ENCODE measurements around the gene COQ8B.
"Not testable (repeated sequence)": the region's sequence is repeated elsewhere in the genome, so short reads cannot be mapped to it uniquely, and the experiment has no call there.

The COQ8B gene

DNA sequence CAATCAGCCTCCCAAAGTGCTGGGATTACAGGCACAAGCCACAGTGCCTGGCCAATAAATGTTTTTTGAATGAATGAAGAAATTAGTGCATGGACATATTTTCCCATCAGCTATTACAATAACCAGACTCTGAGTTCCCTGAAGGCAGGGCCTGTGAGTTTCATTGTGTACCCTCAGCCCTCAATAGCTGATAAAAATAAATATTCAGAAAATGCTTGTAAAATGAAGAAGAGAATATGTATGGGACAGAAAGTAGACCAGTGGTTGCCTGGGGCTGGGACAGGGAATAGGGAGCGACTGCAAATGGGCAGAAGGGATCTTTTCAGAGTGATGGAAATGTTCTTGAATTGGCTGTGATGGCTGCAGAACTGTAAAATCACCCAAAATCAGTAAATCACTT, 55.1 kb downstream of the COQ8B start:
- H3K4me3 ChIP-seq (ENCODE audit: low read depth, low read length) = no peak overlapping the region
- no peak for TF ChIP-seq CTCF (IDR thresholded peaks at IDR 0.05; ENCODE audit: insufficient read depth, low read depth, low read length, missing control alignments)
- no peak for DNase-seq (ENCODE audit: low read depth)

DNA sequence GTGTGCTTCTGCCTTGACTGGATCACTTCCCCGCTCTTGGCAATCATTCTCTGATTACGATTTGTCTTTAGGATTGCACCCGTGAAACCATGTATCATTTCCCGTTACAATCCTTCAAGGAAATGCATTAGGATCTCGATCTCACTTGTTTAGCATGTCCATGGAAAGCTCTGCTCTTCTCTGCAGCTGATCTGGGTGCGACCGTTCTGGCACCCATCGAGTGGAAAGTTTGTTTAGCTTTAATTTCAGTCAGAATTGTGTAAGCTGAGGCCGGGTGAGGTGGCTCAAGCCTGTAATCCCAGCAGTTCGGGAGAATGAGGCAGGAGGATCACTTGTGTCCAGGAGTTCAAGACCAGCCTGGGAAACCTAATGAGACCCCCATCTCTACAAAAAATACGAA, 57.1 kb downstream of the COQ8B start:
- DNase-seq (ENCODE audit: low read depth) = no peak
- no peak for TF ChIP-seq CTCF (IDR thresholded peaks at IDR 0.05; ENCODE audit: insufficient read depth, low read depth, low read length, missing control alignments)
- no peak overlapping the region for H3K4me3 ChIP-seq (ENCODE audit: low read depth, low read length)

DNA sequence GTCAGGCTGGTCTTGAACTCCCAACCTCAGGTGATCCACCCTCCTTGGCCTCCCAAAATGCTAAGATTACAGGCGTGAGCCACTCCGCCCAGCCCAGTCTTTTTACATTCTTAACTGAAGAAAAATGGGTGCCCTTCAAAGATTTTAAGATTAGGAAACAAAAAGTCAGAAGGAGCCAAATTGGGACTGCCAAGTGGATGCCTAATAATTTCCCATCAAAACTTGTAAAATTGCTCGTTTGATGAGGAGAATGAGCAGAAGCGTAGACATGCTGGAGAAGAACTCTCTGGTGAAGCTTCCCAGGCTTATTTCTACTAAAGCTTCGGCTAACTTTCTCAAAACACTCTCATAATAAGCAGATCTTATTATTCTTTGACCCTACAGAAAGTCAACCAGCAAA, 57.6 kb downstream of the COQ8B start:
- TF ChIP-seq CTCF (IDR thresholded peaks at IDR 0.05; ENCODE audit: insufficient read depth, low read depth, low read length, missing control alignments) = no peak
- H3K4me3 ChIP-seq (ENCODE audit: low read depth, low read length) = no peak overlapping the region
- DNase-seq (ENCODE audit: low read depth) = no peak

GRCh38 chr19:40658031-40658430, 58.7 kb downstream of the COQ8B start:
- DNase-seq (ENCODE audit: low read depth) = no peak
- no peak overlapping the region for H3K4me3 ChIP-seq (ENCODE audit: low read depth, low read length)
- no peak for TF ChIP-seq CTCF (IDR thresholded peaks at IDR 0.05; ENCODE audit: insufficient read depth, low read depth, low read length, missing control alignments)

GRCh38 chr19:40655684-40656083, 61.0 kb downstream of the COQ8B start:
- DNase-seq (ENCODE audit: low read depth); H3K4me3 ChIP-seq (ENCODE audit: low read depth, low read length): not testable (repeated sequence)

DNA sequence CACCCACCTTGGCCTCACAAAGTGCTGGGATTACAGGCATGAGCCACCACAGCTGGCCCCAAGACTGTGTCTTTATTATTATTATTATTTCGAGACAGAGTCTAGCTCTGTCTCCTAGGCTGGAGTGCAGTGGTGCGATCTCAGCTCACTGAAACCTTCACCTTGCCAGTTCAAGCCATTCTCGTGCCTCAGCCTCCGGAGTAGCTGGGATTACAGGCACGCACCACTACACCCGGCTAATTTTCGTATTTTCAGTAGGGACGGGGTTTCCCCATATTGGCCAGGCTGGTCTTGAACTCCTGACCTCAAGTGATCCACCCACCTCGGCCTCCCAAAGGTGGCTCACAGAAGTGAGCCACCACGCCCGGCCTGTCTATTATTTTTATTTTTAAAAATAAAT, 64.4 kb downstream of the COQ8B start:
- peak; percentile 84 for DNase-seq (ENCODE audit: low read depth)
- H3K4me3 ChIP-seq (ENCODE audit: low read depth, low read length) = not testable (repeated sequence)

- TF ChIP-seq CTCF (IDR thresholded peaks at IDR 0.05; ENCODE audit: insufficient read depth, low read depth, low read length, missing control alignments) = no peak
- H3K4me3 ChIP-seq (ENCODE audit: low read depth, low read length) = no peak overlapping the region
- no peak for DNase-seq (ENCODE audit: low read depth)
Measured at GRCh38 chr19:40650749-40651305, 65.9 kb downstream of the COQ8B start.

DNA sequence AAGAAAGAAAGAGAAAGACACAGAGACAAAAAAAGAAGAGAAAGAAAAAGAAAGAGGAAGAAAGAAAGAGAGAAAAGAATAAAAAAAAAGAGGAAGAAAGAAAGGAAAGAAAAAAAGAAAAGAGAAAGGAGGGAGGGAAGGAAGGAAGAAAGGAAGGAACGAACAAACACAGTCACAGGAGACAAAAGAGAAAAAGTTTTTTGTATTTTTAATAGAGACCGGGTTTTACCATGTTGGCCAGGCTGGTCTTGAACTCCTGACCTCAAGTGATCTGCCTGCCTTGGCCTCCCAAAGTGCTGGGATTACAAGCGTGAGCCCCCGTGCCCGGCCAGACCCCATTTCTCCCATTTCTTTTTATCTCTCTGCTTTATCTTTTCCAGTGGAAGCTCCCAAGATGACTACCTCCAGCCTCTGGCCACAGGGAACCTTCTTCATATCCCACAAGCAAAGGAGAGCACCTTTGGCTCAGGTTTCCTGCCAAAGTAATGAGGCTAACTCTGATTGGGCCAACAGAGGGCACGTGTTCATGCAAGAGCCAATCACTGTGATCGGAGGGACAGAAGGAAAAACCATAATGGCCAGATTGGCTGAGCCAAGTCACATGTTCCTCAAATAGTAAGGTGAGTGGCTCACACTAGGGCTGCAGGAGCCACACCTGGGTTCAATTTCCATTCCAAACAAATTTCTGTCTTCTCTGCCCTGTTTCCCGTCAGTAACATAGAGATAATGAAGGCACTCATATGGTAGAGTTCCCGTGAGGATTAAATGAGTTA, 66.6 kb downstream of the COQ8B start:
- peak; percentile 17 for DNase-seq (ENCODE audit: low read depth)
- H3K4me3 ChIP-seq (ENCODE audit: low read depth, low read length) = not testable (repeated sequence)

All from GM12865 (cell line).